ENCODE data around the gene DDX17.

DNA sequence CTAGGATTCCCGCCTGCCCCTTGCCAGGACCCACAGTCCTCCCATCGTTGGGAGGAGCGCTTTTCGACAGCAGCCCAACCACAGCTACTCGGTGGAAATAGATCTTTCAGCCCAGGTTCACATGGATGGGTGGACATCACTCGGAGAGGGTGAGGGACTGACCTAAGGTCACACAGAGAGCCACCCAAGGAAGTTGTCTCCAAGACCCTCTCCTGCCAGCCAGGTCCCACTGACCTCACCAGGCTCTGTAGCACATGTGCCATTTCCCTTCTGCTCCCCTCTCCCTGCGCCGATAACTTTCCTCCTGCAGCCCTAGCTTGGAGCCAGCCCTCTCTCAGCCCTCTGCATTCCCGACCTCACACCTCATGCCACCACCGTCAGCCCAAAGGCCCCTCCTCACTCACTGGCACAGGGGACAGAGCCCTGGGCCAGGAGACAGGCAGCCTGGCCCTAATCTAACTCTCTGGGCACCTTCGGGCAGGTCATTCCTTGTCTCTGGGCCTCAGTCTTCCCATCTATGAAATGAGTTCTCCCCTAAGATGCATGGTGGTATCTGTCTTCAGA lies 55.8 kb downstream of the DDX17 start:
- TF ChIP-seq HDGF (IDR thresholded peaks at IDR 0.05; ENCODE audit: borderline replicate concordance) (no peak), SUZ12 (IDR thresholded peaks at IDR 0.05) (no peak), SP1 (IDR thresholded peaks at IDR 0.05) (no peak), FOXM1 (IDR thresholded peaks at IDR 0.05; ENCODE audit: borderline replicate concordance) (no peak), FOXK2 (IDR thresholded peaks at IDR 0.05) (no peak), LEF1 (IDR thresholded peaks at IDR 0.05; ENCODE audit: borderline replicate concordance) (no peak), NFRKB (IDR thresholded peaks at IDR 0.05) (no peak), TARDBP (IDR thresholded peaks at IDR 0.05) (no peak), FOXA1 (IDR thresholded peaks at IDR 0.05) (no peak), L3MBTL2 (conservative IDR thresholded peaks at IDR 0.05) (no peak), ELF4 (IDR thresholded peaks at IDR 0.05) (no peak)
- TF ChIP-seq, protein P1, sequence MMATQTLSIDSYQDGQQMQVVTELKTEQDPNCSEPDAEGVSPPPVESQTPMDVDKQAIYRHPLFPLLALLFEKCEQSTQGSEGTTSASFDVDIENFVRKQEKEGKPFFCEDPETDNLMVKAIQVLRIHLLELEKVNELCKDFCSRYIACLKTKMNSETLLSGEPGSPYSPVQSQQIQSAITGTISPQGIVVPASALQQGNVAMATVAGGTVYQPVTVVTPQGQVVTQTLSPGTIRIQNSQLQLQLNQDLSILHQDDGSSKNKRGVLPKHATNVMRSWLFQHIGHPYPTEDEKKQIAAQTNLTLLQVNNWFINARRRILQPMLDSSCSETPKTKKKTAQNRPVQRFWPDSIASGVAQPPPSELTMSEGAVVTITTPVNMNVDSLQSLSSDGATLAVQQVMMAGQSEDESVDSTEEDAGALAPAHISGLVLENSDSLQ (IDR thresholded peaks at IDR 0.05) = no peak

Data from HEK293T (cell line).